GM19395 (cell line): ENCODE measurements around the gene RAB44.
A peak's percentile ranks its signal among the peaks of the same experiment; 100 is the strongest.
"Not testable (repeated sequence)": the region's sequence is repeated elsewhere in the genome, so short reads cannot be mapped to it uniquely, and the experiment has no call there.

ENCODE experiments used
- ATAC-seq: cut with Tn5 transposase; IDR thresholded peaks from one replicate; pipeline ENCODE4 v1.9.1; 2021; ENCODE audit warnings: mild to moderate bottlenecking, moderate library complexity; ENCODE audit not compliant: unreplicated experiment

The RAB44 gene

GRCh38 chr6:36686668-36687513 lies 10.7 kb upstream of the RAB44 start:
- ATAC-seq, result no peak

GRCh38 chr6:36688063-36688738 lies 9.4 kb upstream of the RAB44 start:
- no peak for ATAC-seq

DNA sequence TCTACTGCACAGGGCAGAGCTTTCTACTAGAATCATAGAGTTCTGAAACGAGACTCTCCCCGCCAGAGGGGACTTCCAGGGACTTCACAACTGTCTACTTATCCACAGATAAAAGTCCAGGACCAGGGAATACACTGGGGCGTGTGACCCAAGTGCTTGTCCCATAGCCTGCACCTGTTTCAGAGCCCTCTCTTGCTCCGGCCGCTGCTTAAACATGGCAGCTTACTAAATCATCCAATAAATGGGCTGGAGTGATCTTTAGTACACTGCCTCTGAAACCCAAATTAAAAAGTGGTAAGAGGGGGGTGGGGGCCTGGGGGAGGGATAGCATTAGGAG lies 8.9 kb upstream of the RAB44 start:
- ATAC-seq, result no peak

DNA sequence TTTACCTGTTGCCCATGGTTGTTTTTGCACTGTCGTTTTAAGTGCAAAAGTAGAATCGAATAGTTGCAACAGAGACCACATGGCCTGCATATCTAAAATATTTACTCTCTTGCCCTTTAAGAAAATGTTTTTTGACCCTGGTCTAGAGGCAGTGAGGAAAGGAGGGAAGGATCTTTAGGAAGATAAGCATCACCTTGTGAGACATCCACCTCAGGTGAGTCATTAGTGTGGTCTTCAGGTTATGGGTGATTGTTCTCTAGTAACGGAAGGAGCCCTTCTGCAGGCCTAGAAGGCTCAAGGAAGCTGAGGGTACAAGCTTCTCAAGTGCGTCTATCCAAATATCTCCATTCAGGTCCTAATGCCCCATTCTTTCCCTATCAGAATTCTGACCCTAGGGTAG lies 6.6 kb upstream of the RAB44 start:
- no peak for ATAC-seq

DNA sequence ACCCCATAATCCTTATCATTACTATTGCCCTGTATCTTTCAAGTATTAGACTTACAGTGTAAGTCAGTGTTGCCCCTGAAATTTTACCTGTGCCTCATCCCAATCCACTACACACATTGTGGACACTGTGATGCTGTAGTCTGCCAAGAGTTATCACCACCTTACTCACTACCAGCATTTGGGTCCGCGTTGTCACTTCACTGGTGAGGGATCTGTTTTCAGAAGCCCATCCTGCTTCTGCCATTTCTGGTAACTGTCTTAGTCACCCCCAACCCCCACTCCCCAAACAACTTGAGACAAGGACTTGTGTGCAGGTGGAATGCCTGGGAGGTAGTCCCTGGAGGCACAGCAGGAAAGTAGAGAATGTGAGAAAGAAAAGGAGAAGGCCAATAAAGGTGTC lies 6.0 kb upstream of the RAB44 start:
- ATAC-seq, result no peak

- peak; percentile 65 for ATAC-seq
These were observed 5.4 kb upstream of the RAB44 start for GRCh38 chr6:36692220-36692619.

GRCh38 chr6:36692861-36693702 lies 4.5 kb upstream of the RAB44 start:
- ATAC-seq, result no peak

GRCh38 chr6:36694616-36695015 lies 3.0 kb upstream of the RAB44 start:
- ATAC-seq, result no peak

DNA sequence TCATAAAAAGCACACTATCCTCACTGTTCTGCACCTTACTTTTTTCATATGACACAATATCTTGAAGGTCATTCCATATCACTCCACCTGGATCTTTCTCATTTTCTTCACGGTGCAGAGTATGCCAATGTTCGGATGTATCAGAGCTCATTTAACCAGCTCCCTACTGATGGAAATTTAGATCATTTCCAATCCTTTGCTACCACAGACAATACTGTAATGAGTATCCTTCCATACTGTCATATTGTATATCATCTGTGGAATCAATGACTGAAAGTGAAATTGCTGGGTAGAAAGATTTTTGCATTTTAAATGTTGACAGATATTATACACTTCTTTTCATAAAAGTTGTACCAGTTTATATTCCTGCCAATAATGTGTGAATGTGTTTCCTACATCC lies 2.2 kb upstream of the RAB44 start:
- no peak for ATAC-seq

- ATAC-seq, result no peak
These were observed 570 bp downstream of the RAB44 start for GRCh38 chr6:36698196-36698595.

GRCh38 chr6:36698871-36699271 lies 1.2 kb downstream of the RAB44 start:
- no peak for ATAC-seq

DNA sequence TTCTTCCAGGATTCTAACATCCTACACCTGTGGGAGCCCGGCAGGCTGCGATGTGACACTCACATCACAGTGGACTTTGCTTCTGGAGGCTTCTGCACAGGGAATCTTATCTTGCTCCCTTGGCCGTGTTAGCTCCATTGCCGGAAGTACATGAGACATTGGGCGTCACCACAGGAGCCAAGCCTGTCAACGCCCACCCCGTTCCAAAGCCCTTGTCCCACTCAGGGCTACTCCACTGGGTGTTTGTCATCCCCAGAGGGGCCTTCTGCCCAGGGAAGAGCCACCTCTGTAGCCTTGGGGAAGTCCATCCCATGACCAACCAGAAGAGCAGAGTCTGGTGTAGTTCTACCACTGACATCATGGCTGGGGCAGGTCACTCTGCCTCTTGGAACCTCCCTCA lies 1.7 kb downstream of the RAB44 start:
- ATAC-seq, result no peak

GRCh38 chr6:36700071-36700812 lies 2.6 kb downstream of the RAB44 start:
- ATAC-seq, result no peak

DNA sequence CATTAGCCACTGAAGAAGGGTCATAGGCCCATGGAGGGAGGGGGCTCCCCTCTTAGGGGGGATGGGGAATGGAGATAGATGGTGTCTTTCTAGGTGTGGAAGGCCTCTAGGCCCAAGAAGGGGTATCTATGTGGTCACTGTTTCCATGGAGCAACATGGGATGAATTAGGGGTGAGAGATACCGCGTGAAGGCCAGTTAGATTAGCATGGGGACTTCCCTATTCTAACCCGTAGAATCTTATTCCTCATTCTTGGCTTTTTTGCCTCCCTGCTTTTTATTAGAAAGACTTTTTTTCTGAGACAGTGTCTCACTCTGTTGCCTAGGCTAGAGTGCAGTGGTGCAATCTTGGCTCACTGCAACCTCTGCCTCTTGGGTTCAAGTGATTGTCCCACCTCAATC lies 3.2 kb downstream of the RAB44 start:
- ATAC-seq, result no peak

- no peak for ATAC-seq
These were observed 3.9 kb downstream of the RAB44 start for GRCh38 chr6:36701401-36701991.

DNA sequence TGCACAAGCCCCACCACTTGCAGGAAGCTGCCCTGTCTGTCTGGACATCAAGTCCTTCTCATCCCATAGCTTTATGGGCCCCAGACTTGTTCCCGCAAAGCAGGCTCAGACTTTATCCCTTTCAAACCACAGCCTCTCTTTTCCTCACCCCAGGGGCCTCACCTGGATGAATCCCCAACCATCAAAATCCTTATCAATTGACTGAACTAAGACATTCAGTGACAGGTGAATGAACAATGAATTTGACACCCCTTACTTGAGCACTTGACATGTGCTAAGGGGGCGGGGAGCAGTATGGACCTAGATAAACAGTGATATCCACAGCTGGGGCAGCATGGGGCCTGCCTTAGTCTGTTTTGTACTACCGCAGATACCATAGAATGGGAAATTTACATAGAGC lies 5.0 kb downstream of the RAB44 start:
- no peak for ATAC-seq

DNA sequence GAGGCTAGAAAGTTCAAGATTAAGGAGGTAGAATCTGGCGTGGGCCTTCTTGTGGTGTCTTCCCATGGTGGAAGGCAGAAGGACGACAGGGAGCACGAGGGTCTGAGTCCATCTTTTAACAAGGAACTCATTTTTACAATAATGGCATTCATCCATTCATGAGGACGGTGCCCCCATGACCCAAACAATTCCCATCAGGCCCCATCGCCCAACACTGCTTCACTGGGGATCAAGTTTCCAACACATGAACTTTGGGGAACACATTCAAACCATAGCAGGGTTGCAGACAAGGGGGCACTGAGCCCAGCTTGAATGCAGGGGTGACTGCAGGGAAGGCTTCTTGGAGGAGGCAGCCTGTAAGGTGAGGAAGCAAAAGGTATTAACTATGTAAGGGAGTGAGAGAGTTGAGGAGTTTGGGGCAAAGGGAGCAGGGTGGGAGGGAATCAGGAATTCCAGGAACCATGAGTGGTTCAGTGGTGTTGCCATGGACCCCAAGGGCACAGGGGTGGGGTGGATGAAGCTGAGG lies 5.5 kb downstream of the RAB44 start:
- no peak for ATAC-seq

DNA sequence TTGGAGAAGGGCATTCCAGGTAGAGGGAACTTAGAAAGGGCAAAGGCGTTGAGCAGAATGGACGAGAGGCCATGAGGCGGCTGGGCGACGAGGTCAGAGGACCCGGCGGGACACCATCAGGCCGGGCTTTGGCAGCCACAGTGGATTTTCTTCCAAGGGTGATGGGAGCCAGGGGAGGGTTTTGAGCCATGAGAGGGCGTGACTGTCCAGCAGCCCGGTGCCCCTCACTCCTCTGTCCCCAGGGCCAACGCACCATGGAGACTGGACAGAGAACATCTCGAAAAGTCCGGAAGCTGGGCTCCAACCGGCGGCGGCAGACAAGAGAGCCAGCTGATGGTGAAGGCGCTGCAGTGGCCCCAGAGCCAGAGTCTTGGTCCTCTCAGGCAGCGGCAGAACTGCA lies 6.4 kb downstream of the RAB44 start:
- no peak for ATAC-seq

- not testable (repeated sequence) for ATAC-seq
These were observed 7.4 kb downstream of the RAB44 start for GRCh38 chr6:36704961-36705577.

DNA sequence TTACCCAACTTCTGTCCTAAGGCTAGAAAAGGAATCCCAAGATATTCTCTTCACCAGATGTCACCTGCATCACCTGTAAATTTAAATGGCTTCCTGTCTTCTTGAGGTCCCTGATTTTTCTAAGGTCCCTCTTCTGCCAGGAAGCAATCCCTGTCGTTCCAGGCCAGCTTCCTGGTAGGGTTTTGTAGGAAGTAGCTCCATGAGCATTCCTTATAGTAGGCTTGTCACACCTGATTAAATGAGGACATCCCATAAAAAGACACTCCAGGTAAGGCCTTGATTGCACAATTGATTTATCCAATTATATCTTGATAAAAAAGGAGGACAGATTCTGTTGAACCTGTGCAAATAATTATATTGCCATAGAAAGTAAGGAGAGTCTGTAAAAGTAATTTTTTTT lies 8.7 kb downstream of the RAB44 start:
- ATAC-seq, result no peak
